ENCODE data around the gene MYL7. TPM values are rescaled to one million over a fixed set of nuclear protein-coding genes. Genes with fewer than 3 reads are reported as not detected.

The MYL7 gene
- total and polyA plus RNA-seq, 2 of the 4 experiments (the other 2 are of a cell fraction) = 0.24 TPM; not detected in 1

GRCh38 chr7:44186736-44187135, 45.6 kb upstream of the MYL7 start:
- Histone ChIP-seq H3K9me1 (ENCODE audit: insufficient read depth, low read length) (no peaks in the 10 kb centered on the region), H2AK5ac (ENCODE audit: low read depth, low read length) (no peak overlapping the region), H4K8ac (ENCODE audit: low read depth in 2 of 2, low read length in 2 of 2) (no peak overlapping the region), H3K27ac (ENCODE audit: insufficient read depth, low read length) (no peak overlapping the region), H3K9me3 (ENCODE audit: control insufficient read depth, insufficient read depth, low read length) (peaks cover 16% of the 10 kb centered on the region), H2BK15ac (ENCODE audit: low read depth, low read length) (no peak overlapping the region), H3K14ac (replicated peaks; ENCODE audit: low read depth, low read length) (no peak overlapping the region), H3K79me1 (ENCODE audit: low read depth in 1 of 2, low read length in 2 of 2) (no peaks in the 10 kb centered on the region; a peak in 1 of 4 replicates), H3K4me3 (ENCODE audit: insufficient read depth, low read depth, low read length) (no peak overlapping the region), H2BK120ac (ENCODE audit: low read depth, low read length) (no peak overlapping the region), H3K27me3 (ENCODE audit: control insufficient read depth, insufficient read depth, low read length) (peaks cover 15% of the 10 kb centered on the region), H3K4me2 (ENCODE audit: low read depth, low read length) (no peak overlapping the region), H3K23ac (ENCODE audit: low read depth, low read length) (no peak overlapping the region), H3K4ac (ENCODE audit: low read depth, low read length) (no peak overlapping the region), H3K4me1 (ENCODE audit: control insufficient read depth, insufficient read depth, low read length) (peaks cover 2% of the 10 kb centered on the region), H2AFZ (replicated peaks; ENCODE audit: low read length, poor library complexity) (no peak overlapping the region), H2BK20ac (ENCODE audit: low read depth, low read length) (no peak overlapping the region), H4K20me1 (ENCODE audit: insufficient read depth, low read length) (no peaks in the 10 kb centered on the region), H3K36me3 (ENCODE audit: control insufficient read depth, insufficient read depth, low read length) (no peaks in the 10 kb centered on the region), H2AK9ac (replicated peaks; ENCODE audit: low read depth, low read length, poor library complexity) (no peak overlapping the region), H3K56ac (ENCODE audit: extremely low read depth, insufficient read depth, low read length) (no peak overlapping the region), H3K18ac (ENCODE audit: low read depth, low read length) (no peak overlapping the region), H4K5ac (ENCODE audit: low read depth, low read length) (no peak overlapping the region), H4K91ac (ENCODE audit: insufficient read depth, low read depth, low read length) (no peak overlapping the region), H3K9ac (ENCODE audit: low read depth, low read length) (no peak overlapping the region), H2BK5ac (ENCODE audit: low read depth, low read length, poor library complexity, severe bottlenecking) (no peak overlapping the region)
- TF ChIP-seq MAZ (IDR thresholded peaks at IDR 0.05; ENCODE audit: borderline replicate concordance, low read depth, low read length) = no peak
- TF ChIP-seq MAFK (IDR thresholded peaks at IDR 0.05; ENCODE audit: low read depth, low read length) = no peak
- TF ChIP-seq RAD21 (IDR thresholded peaks at IDR 0.05; ENCODE audit: low read length) = no peak
- no peak for TF ChIP-seq FOS (IDR thresholded peaks at IDR 0.05; ENCODE audit: low read depth, low read length)
- TF ChIP-seq CHD1 (IDR thresholded peaks at IDR 0.05; ENCODE audit: low read depth, low read length) = no peak
- TF ChIP-seq CTCF (conservative IDR thresholded peaks at IDR 0.05; ENCODE audit: low read depth, low read length) = no peak
- TF ChIP-seq RCOR1 (IDR thresholded peaks at IDR 0.05; ENCODE audit: insufficient replicate concordance, low read length) = no peak
- no peak for TF ChIP-seq ELK1 (IDR thresholded peaks at IDR 0.05; ENCODE audit: borderline replicate concordance, low read depth, low read length)
- no peak for TF ChIP-seq NFE2L2 (IDR thresholded peaks at IDR 0.05; ENCODE audit: low read depth, low read length)
- TF ChIP-seq USF2 (IDR thresholded peaks at IDR 0.05; ENCODE audit: low read depth, low read length) = no peak
- no peak for TF ChIP-seq RFX5 (IDR thresholded peaks at IDR 0.05; ENCODE audit: low read depth, low read length)
- no peak for TF ChIP-seq POLR2A (IDR thresholded peaks at IDR 0.05; ENCODE audit: low read depth, low read length)
- TF ChIP-seq SMC3 (IDR thresholded peaks at IDR 0.05; ENCODE audit: low read depth, low read length) = no peak
- 80% methylated on average over 1 of the region's 5 CpGs; no CpG with 5 or more reads in 1 of the 2 experiments for WGBS, 2 experiments (ENCODE audit: extremely low coverage in 2 of 2, insufficient read length in 1 of 2)
- ATAC-seq (ENCODE audit: low read depth) (no peak), DNase-seq (no peak)
- no TSS peak for BruUV-seq (replicated peaks)
- dilution Hi-C loops (cut with HindIII; ENCODE audit: low sequenced_read_pairs, unreplicated experiment) (no loop called here), intact Hi-C loops (cut with micrococcal nuclease) (no loop called here), in situ Hi-C loops (cut with MboI; ENCODE audit: low sequenced_read_pairs) (no loop called here)
- ChIA-PET POLR2A (ENCODE audit: unreplicated experiment) (no interaction called here), CTCF (interaction anchor here (0.6 kb wide), 1 partner anchor 20 kb away, joined by 4 read pairs; no protein-coding TSS in a partner anchor)
